ENCODE measurements around the gene AATK. TPM values are rescaled to one million over a fixed set of nuclear protein-coding genes. Genes with fewer than 3 reads are reported as not detected.

AATK gene
- total RNA-seq, 2 experiments from 2014 or later: 0.25 to 0.82 TPM

GRCh38 chr17:81157848-81158687, 8.0 kb downstream of the AATK start:
- ChIA-PET CTCF (no interaction called here), POLR2A (no interaction called here)
- no peak for TF ChIP-seq CTCF (IDR thresholded peaks at IDR 0.05)
- H3K27me3 ChIP-seq (ENCODE audit: control insufficient read depth in 1 of 2, insufficient read depth in 2 of 2, low read length in 2 of 2): peaks cover 5 to 10% of the 10 kb centered on the region in 2 experiments
- Mint-ChIP-seq H3K4me3 (no peak overlapping the region), H3K4me1 (ENCODE audit: low read depth) (no peaks in the 10 kb centered on the region), H3K9me3 (no peaks in the 10 kb centered on the region), H3K27me3 (peaks cover 8% of the 10 kb centered on the region), H3K27ac (no peak overlapping the region), H3K36me3 (ENCODE audit: low read depth) (no peaks in the 10 kb centered on the region)
- H3K4me3 ChIP-seq (ENCODE audit: low read length): no peak overlapping the region
- ATAC-seq (ENCODE audit: poor library complexity) (no peak), DNase-seq (no peak)
- H3K4me1 ChIP-seq (ENCODE audit: insufficient read depth, low read length): peaks cover 11% of the 10 kb centered on the region
- H3K27ac ChIP-seq (ENCODE audit: low read depth in 1 of 2, low read length in 2 of 2): no peak overlapping the region
- H3K36me3 ChIP-seq (ENCODE audit: insufficient read depth, low read length): no peaks in the 10 kb centered on the region
- intact Hi-C loops (cut with DNase I, micrococcal nuclease): no loop called here
- peaks cover 0 to 15% of the 10 kb centered on the region in 2 experiments for H3K9me3 ChIP-seq (ENCODE audit: control insufficient read depth in 1 of 2, insufficient read depth in 1 of 2, low read length in 2 of 2)

GRCh38 chr17:81156866-81157805, 8.9 kb downstream of the AATK start:
- H3K27ac ChIP-seq (ENCODE audit: low read depth in 1 of 2, low read length in 2 of 2): no peak overlapping the region
- no peak for ATAC-seq (ENCODE audit: poor library complexity)

More at GRCh38 chr17:81156866-81157805, 8.9 kb downstream of the AATK start:
- Mint-ChIP-seq H3K36me3 (ENCODE audit: low read depth) (no peaks in the 10 kb centered on the region), H3K9me3 (no peaks in the 10 kb centered on the region), H3K4me1 (ENCODE audit: low read depth) (no peaks in the 10 kb centered on the region), H3K4me3 (no peak overlapping the region), H3K27ac (no peak overlapping the region), H3K27me3 (peaks cover 7% of the 10 kb centered on the region)
- Histone ChIP-seq H3K4me3 (ENCODE audit: low read length) (no peak overlapping the region), H3K27me3 (ENCODE audit: control insufficient read depth in 1 of 2, insufficient read depth in 2 of 2, low read length in 2 of 2) (peaks cover 4 to 9% of the 10 kb centered on the region in 2 experiments), H3K4me1 (ENCODE audit: insufficient read depth, low read length) (peaks cover 11% of the 10 kb centered on the region), H3K9me3 (ENCODE audit: control insufficient read depth in 1 of 2, insufficient read depth in 1 of 2, low read length in 2 of 2) (peaks cover 0 to 7% of the 10 kb centered on the region in 2 experiments), H3K36me3 (ENCODE audit: insufficient read depth, low read length) (no peaks in the 10 kb centered on the region)
- ChIA-PET CTCF (no interaction called here), POLR2A (no interaction called here)
- intact Hi-C loops (cut with DNase I, micrococcal nuclease): no loop called here
- TF ChIP-seq CTCF (IDR thresholded peaks at IDR 0.05): no peak
- DNase-seq: no peak
